OCI-LY3 (cell line): ENCODE measurements around the gene CHN1.

Source experiments
- H2AFZ ChIP-seq: fragments of 200-600, 300-600 bp; shearing (Covaris generic); 2 replicates; pipeline ENCODE4 v1.6.0; 2014; ENCODE audit warnings: antibody characterized with exemption, low read depth, low read length
- H3K27ac ChIP-seq: fragments of 200-600, 300-600 bp; sonication (generic); 2 replicates; pipeline ENCODE4 v1.5.1; 2014; ENCODE audit warnings: mild to moderate bottlenecking, low read length, moderate library complexity, mixed read lengths
- H3K27me3 ChIP-seq: fragments of 200-600, 300-600 bp; sonication (generic); 2 replicates; pipeline ENCODE4 v1.6.1; 2014; ENCODE audit warnings: low read depth, low read length, mixed read lengths
- H3K36me3 ChIP-seq: fragments of 200-600, 300-600 bp; sonication (generic); replicated peaks from 2 replicates; pipeline ENCODE3; 2014; ENCODE audit warnings: low read depth, low read length, mixed read lengths
- H3K4me1 ChIP-seq: fragments of 300-600, 200-600 bp; sonication (generic); 2 replicates; pipeline ENCODE4 v1.6.1; 2014; ENCODE audit warnings: low read length, mixed read lengths
- H3K4me2 ChIP-seq: fragments of 200-600, 300-600 bp; sonication (generic); 2 replicates; pipeline ENCODE4 v1.6.1; 2014; ENCODE audit warnings: low read length, mixed read lengths
- H3K4me3 ChIP-seq: fragments of 300-600, 200-600 bp; sonication (generic); 2 replicates; pipeline ENCODE4 v1.5.1; 2014; ENCODE audit warnings: antibody characterized with exemption, mild to moderate bottlenecking, low read length, moderate library complexity
- H3K79me2 ChIP-seq: fragments of 300-600, 200-600 bp; shearing (Covaris generic); 2 replicates; pipeline ENCODE4 v1.6.1; 2014; ENCODE audit warnings: mild to moderate bottlenecking, low read length, mixed read lengths
- H3K9ac ChIP-seq: fragments of 300-600, 200-600 bp; shearing (Covaris generic); 2 replicates; pipeline ENCODE4 v1.6.0; 2014; ENCODE audit warnings: mild to moderate bottlenecking, low read length, moderate library complexity
- H3K9me3 ChIP-seq: fragments of 200-600, 300-600 bp; shearing (Covaris generic); 2 replicates; pipeline ENCODE4 v1.6.1; 2014; ENCODE audit warnings: low read length, mixed read lengths; ENCODE audit not compliant: insufficient read depth
- H4K20me1 ChIP-seq: fragments of 200-600, 300-600 bp; sonication (generic); 2 replicates; pipeline ENCODE4 v1.6.1; 2016; ENCODE audit warnings: low read length, mixed read lengths; ENCODE audit not compliant: insufficient read depth
- CTCF ChIP-seq: fragments of 200-600, 300-600 bp; sonication (generic); IDR thresholded peaks from 2 replicates; pipeline ENCODE4 v1.5.1; 2014; ENCODE audit warnings: antibody characterized with exemption, low read length, low read depth
- EZH2phosphoT487 ChIP-seq: fragments of 200-600 bp; shearing (Covaris generic); IDR thresholded peaks from 2 replicates; pipeline ENCODE4 v1.6.1; 2018; ENCODE audit warnings: antibody characterized with exemption, mixed run types, low read depth

Gene CHN1

GRCh38 chr2:174780856-174781255 is 224.3 kb downstream of the CHN1 start:
- H3K27me3 ChIP-seq, result no peaks in the 10 kb centered on the region; the same call in 1 of the 2 replicates
- no peaks in the 10 kb centered on the region for H4K20me1 ChIP-seq
- no peak overlapping the region for H3K9ac ChIP-seq
- TF ChIP-seq CTCF, result no peak
- TF ChIP-seq EZH2phosphoT487, result no peak
- H3K4me1 ChIP-seq, result peaks cover 2% of the 10 kb centered on the region; the same call in 1 of the 2 replicates
- H3K36me3 ChIP-seq, result no peaks in the 10 kb centered on the region
- H3K9me3 ChIP-seq, result no peaks in the 10 kb centered on the region
- no peak overlapping the region for H3K4me2 ChIP-seq
- no peak overlapping the region for H2AFZ ChIP-seq
- H3K27ac ChIP-seq, result no peak overlapping the region
- H3K4me3 ChIP-seq, result no peak overlapping the region
- no peaks in the 10 kb centered on the region for H3K79me2 ChIP-seq

- H3K4me1 ChIP-seq, result peaks cover 5% of the 10 kb centered on the region; the same call in 1 of the 2 replicates
- TF ChIP-seq CTCF (no peak), EZH2phosphoT487 (no peak)
- H3K27ac ChIP-seq, result no peak overlapping the region
- H2AFZ ChIP-seq, result no peak overlapping the region
- H3K36me3 ChIP-seq, result no peaks in the 10 kb centered on the region
- no peaks in the 10 kb centered on the region for H4K20me1 ChIP-seq
- no peak overlapping the region for H3K9ac ChIP-seq
- H3K4me3 ChIP-seq, result no peak overlapping the region
- H3K79me2 ChIP-seq, result no peaks in the 10 kb centered on the region
- no peaks in the 10 kb centered on the region for H3K9me3 ChIP-seq
- H3K27me3 ChIP-seq, result no peaks in the 10 kb centered on the region; the same call in 1 of the 2 replicates
- no peak overlapping the region for H3K4me2 ChIP-seq
Observed at GRCh38 chr2:174780191-174780840, 224.9 kb downstream of the CHN1 start.

- TF ChIP-seq CTCF, result no peak
- TF ChIP-seq EZH2phosphoT487, result no peak
- Histone ChIP-seq H3K4me2 (no peak overlapping the region), H3K79me2 (no peaks in the 10 kb centered on the region), H3K4me1 (peaks cover 5% of the 10 kb centered on the region; the same call in 1 of the 2 replicates), H3K9ac (no peak overlapping the region), H3K27me3 (no peaks in the 10 kb centered on the region), H3K27ac (no peak overlapping the region), H3K36me3 (no peaks in the 10 kb centered on the region), H2AFZ (no peak overlapping the region), H3K4me3 (no peak overlapping the region), H3K9me3 (no peaks in the 10 kb centered on the region), H4K20me1 (no peaks in the 10 kb centered on the region)
Observed at GRCh38 chr2:174779361-174779928, 225.7 kb downstream of the CHN1 start.

GRCh38 chr2:174778085-174778981 is 226.8 kb downstream of the CHN1 start:
- Histone ChIP-seq H3K27ac (no peak overlapping the region), H3K9me3 (no peaks in the 10 kb centered on the region), H2AFZ (no peak overlapping the region), H4K20me1 (no peaks in the 10 kb centered on the region), H3K27me3 (no peaks in the 10 kb centered on the region), H3K9ac (no peak overlapping the region), H3K4me1 (peaks cover 6% of the 10 kb centered on the region; the same call in 1 of the 2 replicates), H3K4me2 (no peak overlapping the region), H3K36me3 (no peaks in the 10 kb centered on the region), H3K79me2 (no peaks in the 10 kb centered on the region), H3K4me3 (no peak overlapping the region)
- TF ChIP-seq CTCF (no peak), EZH2phosphoT487 (no peak)
